ENCODE data around the gene SLC6A13.
"Not testable (repeated sequence)": the region's sequence is repeated elsewhere in the genome, so short reads cannot be mapped to it uniquely, and the experiment has no call there.

The SLC6A13 gene

DNA sequence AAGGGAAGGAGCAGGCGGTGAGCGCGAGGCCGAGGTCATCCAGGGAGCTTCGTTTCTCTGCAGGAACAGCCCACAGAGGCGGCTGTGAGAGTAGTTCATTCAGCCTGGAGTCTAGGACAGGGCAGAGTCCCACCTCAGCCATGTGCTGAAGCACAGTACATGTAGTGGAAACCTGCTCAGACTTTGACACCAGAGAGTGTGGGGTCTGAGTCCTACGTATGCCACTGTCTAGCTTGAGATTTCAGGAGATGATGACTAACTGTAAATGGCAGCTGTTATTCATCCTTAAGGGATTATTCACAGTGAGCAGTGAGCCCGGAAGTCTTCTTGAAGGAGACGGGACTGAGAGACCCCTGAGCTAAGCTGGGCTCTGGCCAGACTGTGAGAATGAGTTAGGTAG lies 938 bp upstream of the SLC6A13 start:
- no peak for DNase-seq

DNA sequence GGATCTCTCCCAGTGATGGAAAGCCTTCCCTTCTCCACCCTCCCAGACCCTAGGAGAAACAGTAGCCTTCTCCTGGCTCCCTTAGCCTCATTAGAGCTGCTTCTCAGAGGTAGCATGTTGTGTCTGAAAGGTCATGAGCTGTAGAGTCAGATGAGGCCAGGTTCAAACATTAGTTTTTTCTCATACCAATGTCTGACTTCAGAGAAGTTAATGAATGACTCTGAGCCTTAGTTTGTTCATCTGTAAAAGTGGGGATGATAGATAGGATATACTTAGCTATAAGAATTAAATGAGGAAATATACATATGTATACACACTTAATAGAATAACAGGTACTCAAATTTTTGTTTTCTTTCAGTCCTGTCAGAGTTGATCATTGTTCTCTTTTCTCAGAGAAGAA lies 523 bp downstream of the SLC6A13 start:
- DNase-seq: no peak

DNA sequence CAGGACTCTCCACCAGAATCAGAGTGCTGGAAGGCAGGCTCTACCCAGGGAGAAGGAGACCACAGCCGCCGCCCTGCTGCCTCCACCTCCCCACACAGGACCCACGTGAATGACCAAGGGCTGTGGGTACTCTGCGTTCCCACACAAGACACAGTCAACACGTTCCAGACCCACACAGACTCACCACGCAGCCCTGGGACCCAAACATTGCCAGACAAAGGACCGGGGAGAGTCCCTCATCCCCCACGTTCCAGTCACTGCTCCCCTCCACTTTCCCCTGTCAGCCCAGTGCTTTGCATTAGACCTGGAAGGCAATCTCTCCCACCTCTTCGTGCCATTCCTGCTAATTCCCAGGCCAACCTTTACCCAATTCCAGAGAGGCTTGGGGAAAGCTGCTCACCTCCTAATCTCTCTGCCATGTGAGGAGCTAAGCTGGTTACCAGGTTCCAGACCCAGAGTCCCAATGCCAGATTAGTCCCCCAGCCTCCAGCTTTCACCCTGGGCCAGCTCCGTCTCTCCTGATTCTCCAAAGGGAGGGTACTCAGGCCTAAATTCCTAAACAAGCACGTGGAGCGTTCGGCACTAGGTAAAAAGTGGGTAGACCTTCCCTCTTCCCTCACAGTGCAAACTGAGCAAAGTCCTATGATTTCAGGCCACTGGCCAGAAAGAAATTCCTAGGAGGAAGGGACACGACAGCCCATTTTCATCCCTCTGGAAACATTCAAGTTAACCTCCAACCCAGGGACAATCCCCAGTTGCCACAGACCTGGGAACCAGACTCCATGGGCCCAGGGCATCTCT lies 4.9 kb downstream of the SLC6A13 start:
- no peak for DNase-seq

DNA sequence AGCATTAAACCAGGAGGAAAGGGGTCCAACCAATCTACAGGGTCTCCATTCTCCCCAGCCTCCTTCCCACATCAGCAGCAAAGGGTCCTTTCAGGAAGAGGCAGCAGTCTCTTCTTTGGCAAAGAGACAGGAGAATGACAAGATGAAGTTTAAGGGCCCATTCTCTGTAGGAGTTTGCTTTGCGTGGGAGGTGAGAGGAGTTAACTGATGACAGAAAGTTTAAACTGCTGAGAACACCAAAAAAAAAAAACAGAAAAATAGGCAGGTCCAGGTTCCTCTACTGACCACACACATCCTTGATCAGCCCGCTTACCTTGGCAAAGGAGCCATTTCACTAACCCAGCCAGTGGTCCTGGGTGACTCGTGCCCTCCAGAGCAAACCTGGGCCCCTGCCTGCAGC lies 5.7 kb downstream of the SLC6A13 start:
- no peak for DNase-seq

DNA sequence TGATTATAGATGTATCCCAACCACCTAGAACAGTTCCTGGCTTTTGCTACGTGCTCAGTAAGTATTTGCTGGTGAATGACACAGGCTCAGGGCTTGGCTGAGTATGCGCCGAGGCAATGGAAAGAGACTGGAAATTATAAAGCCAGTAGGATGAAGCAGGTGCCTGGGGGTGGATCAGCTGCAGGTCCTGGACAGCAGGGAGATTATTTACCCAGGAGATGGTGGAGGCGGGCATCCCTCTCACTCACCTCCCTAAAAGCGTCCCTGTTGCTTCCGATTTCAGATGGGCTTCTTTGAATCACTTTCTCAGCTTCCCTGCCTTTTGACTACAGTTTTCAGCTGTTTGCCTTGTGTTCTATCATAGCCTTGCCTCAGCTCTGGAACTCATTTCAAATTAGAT lies 6.4 kb downstream of the SLC6A13 start:
- DNase-seq: no peak

DNA sequence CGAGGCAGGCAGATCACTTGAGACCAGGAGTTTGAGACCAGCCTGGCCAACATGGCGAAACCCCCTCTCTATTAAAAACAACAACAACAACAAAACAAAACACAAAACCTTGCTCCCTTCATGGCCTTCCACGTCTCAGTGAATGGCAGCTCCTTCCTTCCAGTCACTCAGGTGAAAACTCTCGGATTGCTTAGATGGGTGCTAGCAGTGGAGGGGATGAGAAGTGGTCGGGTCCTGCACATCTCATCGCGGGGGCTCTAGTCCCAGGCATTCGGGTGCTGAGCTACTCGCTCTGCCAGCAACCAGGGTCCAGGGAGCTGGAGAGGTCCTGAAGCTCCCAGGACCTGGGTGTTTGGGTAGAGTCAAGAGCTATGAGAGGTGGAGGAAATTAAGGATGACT lies 7.7 kb downstream of the SLC6A13 start:
- DNase-seq: no peak

DNA sequence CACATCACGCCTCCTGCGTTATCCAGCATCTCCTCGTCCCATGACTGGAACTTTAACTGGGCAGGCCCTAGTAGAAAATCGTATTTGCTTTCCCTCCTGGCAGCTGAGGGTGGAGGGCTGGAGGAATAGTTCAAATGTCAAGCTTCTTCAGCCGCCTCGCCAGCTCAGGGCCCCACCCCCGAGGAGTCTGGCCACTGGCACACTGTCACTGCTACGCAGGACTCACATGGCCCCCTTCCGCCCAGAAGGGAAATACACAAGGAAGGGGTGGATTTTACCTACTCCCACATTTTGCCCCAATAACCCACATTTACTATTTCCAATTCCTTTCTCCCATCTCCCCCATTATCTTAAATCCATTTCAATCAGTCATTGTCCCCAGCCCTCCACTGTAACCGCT lies 8.6 kb downstream of the SLC6A13 start:
- no peak for DNase-seq

DNA sequence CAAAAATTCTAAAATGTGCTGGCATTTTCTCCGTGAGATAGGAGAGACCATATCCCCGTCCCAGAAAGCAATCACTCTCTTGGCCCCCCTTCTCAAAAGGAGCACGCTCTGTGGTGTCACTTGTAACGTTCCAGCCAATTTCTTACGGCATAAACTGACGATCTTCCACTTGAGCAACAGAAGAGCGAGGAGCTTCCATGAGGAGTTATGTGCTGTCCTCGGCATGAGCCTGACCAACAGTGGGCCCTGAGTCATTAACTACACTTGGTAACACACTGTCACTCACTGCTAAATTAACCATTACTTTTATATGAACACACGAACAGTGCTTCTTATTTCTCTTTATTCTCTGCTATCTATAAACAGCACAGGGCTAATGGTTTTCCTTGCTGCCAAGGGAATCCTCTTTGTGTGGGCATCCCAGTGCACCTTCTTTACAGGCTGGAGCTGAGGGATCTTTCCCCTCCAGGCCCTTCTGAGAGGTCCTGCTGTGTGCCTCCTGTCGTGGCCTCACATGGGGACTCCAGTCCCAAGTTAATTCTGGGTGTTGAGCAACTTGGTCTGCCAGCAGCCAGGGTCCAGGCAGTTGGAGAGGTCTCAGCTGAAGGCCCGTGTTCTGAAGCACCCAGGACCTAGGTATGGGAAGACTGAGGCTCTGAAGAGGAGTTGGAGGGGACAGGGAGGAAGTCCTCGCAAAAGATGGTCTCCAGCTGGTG lies 9.4 kb downstream of the SLC6A13 start:
- DNase-seq: no peak

DNA sequence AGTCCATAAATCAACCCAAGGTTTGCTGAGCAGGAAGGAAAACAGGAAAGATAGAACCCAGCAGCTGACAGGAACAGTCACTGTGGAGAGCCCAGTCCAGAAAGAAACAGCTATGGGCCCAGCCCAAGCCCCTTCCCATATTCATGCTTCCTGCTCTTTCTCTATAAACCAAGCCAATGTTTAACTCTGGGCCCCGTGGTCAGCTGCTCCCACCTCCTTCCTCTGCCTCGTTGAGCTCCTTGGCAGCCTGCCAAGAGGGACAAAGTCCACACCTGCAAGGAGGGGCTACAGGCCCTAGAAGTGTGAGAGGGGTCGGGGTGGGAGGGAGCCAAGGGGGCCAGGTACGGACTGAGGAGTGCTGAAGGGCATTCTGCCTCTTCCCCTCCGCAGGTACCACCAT lies 10.0 kb downstream of the SLC6A13 start:
- DNase-seq: no peak

DNA sequence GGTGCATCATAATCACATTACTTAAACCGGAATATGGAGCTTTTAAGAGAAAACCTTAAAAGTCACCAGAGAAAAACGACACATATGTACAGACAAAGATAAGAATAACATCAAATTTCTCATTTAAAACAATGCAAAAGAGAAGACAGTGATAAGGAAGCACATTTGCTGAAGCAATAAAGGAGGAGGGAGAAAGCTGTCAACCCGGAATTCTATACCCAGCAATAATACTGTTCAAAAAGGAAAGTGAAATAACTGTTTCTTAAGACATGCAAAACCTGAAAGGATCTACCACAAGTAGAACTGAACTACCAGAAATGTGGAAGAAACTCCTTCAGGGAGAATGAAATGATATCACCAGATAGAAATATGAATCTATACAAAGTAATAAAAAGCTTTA lies 15.4 kb downstream of the SLC6A13 start:
- no peak for DNase-seq

DNA sequence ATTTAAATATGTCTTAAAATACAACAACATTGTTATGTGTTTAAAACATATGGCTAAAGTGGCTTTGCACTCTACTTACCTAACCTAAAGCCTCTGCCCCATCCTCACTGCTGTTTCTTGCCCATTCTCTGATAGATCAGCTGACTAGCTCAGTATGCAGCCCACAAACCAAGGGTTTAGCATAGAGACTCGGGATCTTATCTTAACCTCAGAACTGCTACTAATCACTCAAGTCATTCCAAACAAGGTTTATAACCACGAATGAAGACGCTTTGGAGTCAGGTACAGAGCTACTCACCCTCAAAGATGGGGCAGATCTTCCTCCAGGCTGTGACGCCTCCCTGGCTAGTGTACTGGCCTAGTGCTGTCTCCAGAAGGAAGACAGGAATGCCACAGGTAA lies 19.3 kb downstream of the SLC6A13 start:
- DNase-seq: no peak

DNA sequence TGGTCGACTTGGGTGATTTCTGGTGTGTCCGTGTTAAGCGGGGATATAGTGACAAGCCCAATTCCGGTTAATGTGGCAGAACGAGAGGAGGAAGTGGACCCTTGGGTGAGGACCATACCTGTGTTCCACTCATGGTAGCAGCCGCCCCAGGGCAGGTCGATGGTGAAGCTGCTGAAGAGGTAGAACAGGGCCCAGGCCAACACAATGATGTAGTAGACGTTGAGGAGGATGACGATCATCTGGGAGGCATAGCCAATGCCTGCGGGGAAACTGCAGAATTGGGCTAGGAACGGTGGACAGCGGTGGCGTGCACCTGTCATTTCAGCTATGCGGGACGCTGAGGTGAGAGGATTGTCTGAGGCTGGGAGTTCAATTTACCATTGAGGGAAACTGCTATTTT lies 20.1 kb downstream of the SLC6A13 start:
- no peak for DNase-seq

DNA sequence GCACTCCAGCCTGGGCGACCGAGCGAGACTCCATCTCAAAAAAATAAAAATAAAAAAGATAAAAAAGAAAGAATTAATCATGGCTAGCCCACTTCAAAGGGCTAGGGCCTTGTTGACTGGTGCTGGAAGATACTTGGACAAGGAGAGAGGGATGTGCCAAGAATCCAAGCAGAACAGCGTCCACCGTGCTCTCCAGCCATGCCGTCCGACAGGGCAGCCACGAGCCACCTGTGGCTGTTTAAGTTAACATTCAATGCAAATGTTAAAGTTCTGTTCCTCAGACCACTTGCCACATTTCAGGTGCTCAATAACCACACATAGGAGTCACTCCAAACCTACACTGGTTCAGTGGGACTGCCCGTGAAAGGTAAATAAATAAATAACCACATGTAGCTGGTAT lies 21.4 kb downstream of the SLC6A13 start:
- no peak for DNase-seq

DNA sequence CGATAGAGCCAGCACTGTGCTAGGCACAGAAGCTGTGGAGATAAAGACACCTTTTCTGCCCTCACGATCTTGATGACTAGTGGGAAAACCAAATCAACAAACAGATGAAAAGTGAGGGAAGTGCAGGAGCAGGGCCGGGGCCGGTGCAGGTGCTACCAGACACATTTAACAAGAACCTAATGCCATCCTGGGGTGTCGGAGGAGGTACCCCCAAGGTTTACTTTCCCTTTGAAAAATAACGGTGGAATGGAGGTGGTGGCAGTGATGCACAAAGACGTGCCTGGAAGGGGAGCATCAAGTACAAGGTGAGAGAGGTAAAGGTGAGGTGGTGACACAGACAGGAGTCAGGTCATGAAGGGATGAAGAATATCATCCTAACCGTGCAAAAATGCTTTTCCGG lies 22.1 kb downstream of the SLC6A13 start:
- no peak for DNase-seq

DNA sequence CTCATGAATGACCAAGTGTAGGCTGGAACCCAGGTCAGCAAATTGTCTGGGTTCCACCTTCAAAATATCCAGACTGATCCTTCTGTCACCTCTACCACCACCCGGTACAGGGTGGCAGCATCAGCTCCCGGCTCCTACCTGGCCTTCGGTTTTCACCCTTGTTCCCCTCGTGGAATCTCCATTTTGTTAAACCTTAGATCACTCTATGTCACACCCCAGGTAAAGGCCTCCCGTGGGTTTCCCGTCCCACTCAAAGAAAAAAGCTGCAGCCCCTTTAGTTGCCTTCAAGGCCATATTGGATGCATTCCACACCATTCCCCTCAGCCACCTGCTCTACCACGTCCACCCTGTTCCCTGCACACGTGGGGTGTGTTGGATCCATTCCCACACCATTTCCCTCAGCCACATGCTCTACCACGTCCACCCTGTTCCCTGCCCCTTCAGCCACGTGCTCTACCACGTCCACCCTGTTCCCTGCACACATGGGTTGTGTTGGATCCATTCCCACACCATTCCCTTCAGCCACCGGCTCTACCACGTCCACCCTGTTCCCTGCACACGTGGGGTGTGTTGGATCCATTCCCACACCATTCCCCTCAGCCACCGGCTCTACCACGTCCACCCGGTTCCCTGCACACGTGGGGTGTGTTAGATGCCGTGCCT lies 23.8 kb downstream of the SLC6A13 start:
- DNase-seq: no peak

DNA sequence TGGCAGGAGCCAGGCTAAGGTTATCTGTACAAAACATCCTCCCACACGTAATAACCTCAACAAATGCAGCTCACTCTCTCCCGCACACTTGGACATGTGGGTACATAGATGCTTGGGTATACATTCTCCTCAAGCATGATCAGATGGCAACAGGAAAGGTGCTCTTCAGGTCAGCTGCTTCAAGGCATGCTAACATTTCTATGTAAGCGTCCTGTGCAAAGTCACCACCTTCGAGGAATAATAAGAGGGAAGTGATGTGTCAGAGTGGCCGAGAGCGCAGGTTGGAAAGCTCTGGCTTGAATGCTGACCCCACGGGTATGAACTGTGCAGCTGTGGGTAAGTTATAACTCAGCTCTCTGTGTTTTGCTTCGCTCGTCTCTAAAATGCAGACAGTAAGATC lies 24.5 kb downstream of the SLC6A13 start:
- no peak for DNase-seq

DNA sequence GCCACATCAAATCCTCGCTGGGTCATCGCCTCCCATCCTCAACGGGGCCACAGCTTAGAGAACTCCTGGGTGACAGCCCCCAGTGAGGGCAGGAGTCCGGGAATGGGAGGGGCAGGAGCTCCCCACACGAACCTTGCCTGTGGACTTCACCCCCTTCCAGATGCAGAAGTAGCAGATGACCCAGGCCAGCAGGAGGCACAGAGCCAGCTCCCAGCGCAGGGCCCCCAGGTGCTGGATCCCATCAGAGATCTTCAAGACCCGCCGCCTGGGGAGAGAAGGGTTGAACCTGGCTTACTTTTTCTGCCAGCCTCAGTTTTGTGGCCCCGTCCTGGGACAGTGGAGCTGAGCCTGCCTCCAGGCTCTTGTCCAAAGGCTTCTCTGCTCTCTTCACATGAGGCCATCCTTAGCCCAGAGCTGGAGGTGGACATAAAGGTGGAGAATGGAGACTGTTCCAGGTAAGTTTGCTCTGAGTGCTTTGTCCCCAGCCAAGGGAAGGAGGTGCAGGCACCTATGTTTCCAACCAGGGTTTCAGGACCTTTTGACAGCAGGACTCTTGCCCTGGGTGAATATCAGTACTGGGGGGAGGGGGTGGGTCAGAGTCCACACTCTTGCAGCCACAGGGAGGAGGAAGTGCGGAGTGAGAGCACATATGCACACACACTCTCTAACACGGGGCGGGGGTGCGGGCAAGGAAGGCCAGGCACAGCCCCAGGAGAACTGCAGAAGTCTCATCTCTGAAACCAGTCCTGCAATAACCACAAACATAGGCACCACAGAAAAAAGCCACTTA lies 25.4 kb downstream of the SLC6A13 start:
- DNase-seq: no peak

DNA sequence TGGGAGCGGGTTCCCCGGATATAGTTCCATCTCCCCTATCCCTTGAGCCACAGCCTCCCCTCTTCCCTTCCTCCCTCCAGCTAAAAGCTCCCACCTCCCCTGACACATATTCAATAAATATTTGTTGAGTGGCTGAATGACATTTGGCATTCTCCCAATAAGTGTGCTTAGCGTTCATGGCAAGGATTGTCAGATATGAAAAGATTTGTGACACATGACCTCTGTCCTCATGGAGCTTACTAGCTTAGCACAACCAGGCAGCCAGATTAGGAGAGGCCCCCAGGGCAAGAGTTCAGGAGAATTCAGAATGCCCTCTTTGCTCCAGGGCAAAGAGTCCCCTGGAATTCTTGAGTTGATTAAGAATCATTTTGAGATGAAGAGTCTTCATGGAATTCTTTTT lies 26.2 kb downstream of the SLC6A13 start:
- DNase-seq: no peak

DNA sequence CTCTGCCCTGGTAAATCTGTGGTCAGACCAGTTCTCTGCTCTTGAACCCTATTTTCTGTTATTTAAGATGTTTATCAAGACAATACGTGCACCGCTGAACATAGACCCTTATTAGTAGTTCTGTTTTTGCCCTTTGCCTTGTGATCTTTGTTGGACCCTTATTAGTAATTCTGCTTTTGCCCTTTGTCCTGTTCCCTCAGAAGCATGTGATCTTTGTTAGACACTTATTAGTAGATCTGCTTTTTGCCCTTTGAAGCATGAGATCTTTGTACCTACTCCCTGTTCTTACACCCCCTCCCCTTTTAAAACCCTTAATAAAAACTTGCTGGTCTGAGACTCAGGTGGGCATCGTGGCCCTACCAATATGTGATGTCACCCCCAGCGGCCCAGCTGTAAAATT lies 26.7 kb downstream of the SLC6A13 start:
- not testable (repeated sequence) for DNase-seq

DNA sequence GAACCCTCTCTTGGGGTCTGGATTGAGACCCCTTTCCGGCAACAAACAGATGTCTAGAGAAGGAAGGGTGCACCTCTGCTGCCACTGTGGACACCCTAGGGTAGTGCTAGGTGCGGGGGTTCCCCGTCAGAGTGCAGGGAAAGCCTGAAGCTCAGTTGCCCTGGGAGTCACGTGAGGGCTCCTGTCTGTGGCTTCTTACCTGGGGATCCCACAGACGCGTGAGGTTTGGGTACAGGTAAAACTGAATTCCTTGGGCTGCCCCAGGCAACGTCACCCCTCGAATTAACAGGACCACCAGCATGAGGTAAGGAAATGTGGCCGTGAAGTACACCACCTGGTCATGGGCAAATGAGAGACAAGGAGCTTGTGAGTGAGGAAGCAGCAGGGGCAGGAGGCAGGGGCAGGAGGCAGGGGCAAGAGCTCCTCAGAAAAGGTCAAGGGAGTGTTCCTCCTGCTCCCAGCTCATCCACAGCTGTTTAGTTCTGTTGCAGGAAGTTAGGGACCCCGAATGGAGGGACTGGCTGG lies 27.7 kb downstream of the SLC6A13 start:
- no peak for DNase-seq

DNA sequence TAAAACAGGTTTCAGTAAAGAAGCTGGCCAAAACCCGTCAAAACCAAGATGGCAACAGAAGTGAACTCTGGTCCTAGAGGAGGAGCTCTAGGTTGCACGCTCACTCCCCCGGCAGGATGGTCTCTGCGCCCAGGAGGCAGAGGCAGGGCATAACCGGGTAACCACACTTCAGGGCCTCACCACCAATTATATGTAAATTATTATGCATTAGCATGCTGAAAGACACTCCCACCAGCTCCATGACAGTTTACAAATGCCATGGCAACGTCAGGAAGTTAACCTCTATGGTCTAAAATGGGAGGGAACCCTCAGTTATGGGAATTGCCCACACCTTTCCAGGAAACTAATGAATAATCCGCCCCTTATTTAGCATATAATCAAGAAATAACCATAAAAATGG lies 28.6 kb downstream of the SLC6A13 start:
- DNase-seq: no peak

DNA sequence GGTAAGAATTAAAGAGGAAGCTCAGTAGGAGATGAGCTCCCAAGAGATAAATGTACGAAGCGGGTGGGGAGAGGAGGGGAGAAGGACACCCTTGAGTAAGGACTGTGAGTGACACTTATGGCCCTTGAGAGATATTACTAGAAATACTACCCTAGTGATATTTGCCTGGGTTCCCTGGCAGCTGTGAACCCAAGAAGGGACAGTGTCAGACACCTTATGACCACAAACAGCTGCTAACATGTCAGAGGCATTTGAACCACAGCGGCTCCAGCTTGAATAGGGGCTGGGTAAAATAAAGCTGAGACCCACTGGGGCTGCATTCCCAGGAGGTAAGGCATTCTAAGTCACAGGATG lies 29.0 kb downstream of the SLC6A13 start:
- DNase-seq: no peak

Data from activated T-cell treated with anti-CD3 and anti-CD28 coated beads, Interleukin-2, amount 50 U/mL, for 48 hours (primary cell).